Measurements from ENCODE around the gene HEG1.

- TF ChIP-seq CTCF (IDR thresholded peaks at IDR 0.05) (no peak), POLR2A (IDR thresholded peaks at IDR 0.05) (no peak)
Measured at GRCh38 chr3:125077864-125078263, 22.1 kb upstream of the HEG1 start.

All from Peyer's patch (tissue), 4 donors.